Left kidney (tissue), 2 donors: ENCODE data around the gene CLDN4. TPM values are rescaled to one million over a fixed set of nuclear protein-coding genes. Genes with fewer than 3 reads are reported as not detected.
"Not testable (repeated sequence)": the region's sequence is repeated elsewhere in the genome, so short reads cannot be mapped to it uniquely, and the experiment has no call there.

Experiments
- DNase-seq: peaks from one replicate; pipeline ENCODE4 v3.0.0-alpha.2; 2013
- polyA plus RNA-seq: library from polyadenylated mRNA; unstranded; fragments of 120-200 nt; gene quantifications from one replicate; pipeline ENCODE4 v1.2.1, GENCODE V29; 2013; ENCODE audit not compliant: insufficient read length

CLDN4 gene
- polyA plus RNA-seq, 1 donor = 56.5 TPM

DNA sequence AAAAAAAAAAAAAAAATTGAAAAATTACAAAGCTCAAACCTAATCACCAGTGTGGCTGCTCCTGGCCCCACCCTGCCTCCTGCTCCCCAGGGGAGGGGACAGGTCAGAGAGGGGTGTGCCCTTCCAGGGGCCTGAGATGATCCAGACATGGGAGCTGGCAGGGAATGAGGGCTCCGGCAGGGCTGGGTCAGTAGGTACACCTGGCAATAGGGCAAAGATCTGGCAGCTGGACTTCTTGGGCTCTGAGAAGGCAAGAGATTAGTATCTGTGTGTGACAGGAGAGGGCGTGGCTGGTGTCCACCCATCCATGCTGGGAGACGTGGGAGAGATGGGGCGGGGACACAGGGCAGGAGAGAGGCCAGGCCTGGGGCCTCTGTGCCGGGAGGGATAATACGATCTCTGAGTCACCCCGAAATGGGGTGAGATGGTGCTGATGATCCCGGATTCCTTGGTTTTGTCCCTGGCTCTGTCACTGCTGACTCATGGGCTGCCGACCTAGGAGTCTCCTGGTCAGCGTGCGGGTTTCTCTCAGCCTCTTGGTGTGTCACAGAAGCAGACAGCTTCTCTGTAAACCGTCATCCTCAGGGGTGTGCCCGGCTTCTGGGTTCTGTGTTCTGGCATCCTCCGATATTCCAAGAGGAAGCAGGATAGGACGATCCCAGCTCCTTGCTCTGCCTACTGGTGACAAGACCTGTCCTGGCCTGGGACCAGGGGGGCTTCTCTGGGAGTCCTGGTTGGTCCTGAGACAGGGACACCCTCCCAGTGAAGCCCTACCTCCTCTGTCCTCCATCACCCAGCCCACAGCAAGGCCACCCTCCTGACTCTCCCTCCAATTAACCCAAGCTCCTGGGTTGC, 8.2 kb upstream of the CLDN4 start:
- no peak for DNase-seq

GRCh38 chr7:73823257-73823656, 7.5 kb upstream of the CLDN4 start:
- DNase-seq = no peak

GRCh38 chr7:73823873-73824592, 6.8 kb upstream of the CLDN4 start:
- DNase-seq = no peak

DNA sequence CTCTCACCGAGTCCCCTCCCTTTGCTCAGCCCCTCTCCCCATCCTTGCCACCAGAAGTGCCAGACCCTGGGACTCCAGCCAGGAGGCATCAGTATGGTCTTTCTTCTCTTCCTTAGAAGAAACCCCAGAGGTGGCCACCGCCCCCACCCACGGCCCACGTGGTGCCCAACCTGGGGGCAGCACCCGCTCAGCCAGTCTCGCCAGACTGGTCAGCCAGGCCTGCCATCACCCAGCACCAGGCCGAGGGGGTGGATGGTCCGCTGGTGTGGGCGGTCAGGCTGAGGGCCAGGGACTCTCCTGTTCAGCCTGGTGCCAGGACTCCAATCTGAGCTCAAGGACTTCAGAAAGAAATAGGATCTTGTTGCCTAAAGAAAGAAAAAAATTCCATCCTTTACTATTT, 5.8 kb upstream of the CLDN4 start:
- no peak for DNase-seq

DNA sequence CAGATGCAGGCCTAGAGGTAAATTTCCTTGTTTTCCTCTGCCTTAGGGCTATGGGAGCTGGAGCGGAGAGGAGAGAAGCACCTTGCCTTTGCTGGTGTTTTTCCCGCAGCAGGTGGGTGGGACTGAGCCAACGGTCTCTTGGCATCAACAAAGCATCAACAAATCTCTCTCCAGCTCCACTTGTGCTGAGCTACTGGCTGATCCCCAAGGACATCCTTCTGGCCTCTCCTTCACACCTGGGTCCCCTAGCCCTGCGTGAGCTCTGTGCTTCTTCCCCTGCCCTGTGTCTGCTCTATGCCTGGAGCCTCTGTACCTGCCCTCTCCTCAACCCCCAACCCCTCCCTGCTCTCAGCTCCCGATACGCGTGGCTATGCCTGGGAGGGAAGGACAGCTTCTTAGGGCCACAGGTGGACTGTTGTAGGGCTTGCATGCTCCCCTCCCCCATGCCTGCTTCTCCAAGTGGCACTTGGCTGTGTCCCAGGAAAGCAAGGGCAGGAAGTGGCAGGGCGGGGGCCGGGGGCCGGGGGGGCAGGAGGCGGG, 3.2 kb upstream of the CLDN4 start:
- no peak for DNase-seq

GRCh38 chr7:73828107-73828803, 2.5 kb upstream of the CLDN4 start:
- no peak for DNase-seq

DNA sequence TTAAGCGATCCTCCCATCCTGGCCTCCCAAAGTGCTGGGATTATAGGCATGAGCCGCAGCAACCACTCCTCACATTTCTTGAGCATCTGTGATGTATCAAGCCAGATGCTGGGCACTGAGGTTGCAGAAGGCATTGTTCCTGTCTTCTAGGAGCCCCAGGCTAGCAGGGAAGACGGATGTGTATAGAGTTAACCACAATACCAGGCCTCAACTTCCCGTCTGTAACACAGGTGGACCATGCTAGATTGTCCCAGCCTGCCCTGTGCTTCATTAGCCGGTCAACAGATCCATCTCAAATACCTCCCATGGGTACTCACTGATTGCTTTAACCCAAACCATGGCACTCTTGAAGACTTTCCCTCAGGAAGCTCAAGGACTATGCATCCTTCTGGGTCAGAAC, 1.8 kb upstream of the CLDN4 start:
- DNase-seq = no peak

DNA sequence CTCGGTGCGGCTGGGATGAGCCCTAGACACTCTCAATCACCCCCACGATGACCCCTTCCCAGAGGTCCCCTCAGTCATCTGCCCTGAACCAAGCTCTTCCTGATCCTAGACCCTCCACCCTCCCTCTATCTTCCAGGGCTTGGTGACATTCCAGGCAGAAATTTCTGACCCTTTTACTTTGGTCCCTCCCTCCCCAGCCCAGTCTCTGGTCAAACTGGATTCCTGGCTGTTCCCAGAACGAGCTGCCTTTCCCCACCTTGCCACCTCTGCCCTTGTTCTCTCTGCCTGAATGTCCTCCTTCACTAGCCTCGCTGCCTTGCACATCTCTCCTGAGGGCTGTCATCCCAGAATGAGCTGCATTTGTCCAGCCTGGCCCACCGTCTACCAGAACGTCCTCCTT, 1.3 kb upstream of the CLDN4 start:
- no peak for DNase-seq

DNA sequence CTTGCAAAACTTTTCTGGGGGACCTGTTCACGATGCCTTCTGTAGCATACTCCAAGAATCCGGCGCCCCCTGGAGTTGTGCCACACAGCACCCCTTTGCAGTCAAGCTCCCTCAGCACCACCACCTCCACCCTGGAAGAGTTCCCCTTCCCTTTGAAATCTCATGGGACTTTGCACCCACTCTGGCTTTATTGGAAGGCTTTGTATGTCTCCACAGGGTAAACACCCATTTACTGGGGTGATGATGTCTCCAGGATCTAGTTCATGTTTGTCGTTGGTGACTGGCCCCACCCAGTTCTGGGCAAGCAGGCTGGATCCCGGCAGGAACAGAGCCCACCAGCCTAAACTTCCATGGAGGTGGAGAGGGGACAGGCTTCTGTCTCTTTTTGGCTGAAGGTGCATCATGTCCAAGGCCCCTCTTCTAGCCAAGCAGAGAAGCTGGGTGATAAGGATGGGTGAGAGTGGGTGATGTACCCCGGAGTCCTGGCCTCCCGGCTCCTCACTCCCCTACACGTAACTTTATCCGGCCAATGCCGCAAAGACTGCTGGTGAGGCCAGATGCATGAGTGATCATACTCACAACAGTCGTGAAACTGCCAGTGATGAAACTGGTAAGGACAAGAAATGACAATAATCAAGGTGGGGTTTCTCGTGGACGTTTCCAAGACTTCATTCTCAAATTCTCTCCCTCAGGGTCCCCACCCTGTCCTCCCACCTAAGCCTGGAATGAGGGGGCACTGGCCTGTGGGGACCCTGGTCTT, 695 bp upstream of the CLDN4 start:
- DNase-seq = no peak

DNA sequence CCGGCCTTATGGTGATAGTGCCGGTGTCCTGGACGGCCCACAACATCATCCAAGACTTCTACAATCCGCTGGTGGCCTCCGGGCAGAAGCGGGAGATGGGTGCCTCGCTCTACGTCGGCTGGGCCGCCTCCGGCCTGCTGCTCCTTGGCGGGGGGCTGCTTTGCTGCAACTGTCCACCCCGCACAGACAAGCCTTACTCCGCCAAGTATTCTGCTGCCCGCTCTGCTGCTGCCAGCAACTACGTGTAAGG, 713 bp downstream of the CLDN4 start:
- no peak for DNase-seq

DNA sequence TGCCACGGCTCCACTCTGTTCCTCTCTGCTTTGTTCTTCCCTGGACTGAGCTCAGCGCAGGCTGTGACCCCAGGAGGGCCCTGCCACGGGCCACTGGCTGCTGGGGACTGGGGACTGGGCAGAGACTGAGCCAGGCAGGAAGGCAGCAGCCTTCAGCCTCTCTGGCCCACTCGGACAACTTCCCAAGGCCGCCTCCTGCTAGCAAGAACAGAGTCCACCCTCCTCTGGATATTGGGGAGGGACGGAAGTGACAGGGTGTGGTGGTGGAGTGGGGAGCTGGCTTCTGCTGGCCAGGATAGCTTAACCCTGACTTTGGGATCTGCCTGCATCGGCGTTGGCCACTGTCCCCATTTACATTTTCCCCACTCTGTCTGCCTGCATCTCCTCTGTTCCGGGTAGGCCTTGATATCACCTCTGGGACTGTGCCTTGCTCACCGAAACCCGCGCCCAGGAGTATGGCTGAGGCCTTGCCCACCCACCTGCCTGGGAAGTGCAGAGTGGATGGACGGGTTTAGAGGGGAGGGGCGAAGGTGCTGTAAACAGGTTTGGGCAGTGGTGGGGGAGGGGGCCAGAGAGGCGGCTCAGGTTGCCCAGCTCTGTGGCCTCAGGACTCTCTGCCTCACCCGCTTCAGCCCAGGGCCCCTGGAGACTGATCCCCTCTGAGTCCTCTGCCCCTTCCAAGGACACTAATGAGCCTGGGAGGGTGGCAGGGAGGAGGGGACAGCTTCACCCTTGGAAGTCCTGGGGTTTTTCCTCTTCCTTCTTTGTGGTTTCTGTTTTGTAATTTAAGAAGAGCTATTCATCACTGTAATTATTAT, 1.2 kb downstream of the CLDN4 start:
- peak; percentile 76 for DNase-seq

- DNase-seq = no peak
Observed at GRCh38 chr7:73832806-73833205, 2.0 kb downstream of the CLDN4 start.

GRCh38 chr7:73833251-73833919, 2.6 kb downstream of the CLDN4 start:
- DNase-seq = no peak

- DNase-seq = no peak
Observed at GRCh38 chr7:73834626-73835191, 3.9 kb downstream of the CLDN4 start.

GRCh38 chr7:73837167-73837566, 6.4 kb downstream of the CLDN4 start:
- not testable (repeated sequence) for DNase-seq

GRCh38 chr7:73838642-73839041, 7.8 kb downstream of the CLDN4 start:
- DNase-seq = no peak

DNA sequence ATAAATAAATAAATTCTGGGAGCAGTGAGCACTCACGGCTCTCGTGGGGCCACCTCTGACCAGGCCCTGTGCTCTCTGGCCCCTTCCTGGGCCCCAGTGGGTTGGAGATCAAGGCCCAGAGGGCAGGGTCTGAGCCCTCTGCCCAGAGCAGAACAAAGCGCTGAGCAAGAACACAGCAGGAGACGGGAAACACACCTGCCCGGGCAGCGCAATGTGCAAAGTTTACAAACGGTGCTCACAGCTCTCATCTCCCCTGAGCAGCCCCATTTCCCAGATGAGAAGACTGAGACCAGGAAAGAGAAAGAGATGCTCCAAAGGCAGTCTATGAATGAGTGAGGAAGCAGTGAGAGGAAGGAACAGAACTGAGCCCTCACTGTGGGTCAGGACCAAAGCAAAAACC, 8.5 kb downstream of the CLDN4 start:
- DNase-seq = no peak

DNA sequence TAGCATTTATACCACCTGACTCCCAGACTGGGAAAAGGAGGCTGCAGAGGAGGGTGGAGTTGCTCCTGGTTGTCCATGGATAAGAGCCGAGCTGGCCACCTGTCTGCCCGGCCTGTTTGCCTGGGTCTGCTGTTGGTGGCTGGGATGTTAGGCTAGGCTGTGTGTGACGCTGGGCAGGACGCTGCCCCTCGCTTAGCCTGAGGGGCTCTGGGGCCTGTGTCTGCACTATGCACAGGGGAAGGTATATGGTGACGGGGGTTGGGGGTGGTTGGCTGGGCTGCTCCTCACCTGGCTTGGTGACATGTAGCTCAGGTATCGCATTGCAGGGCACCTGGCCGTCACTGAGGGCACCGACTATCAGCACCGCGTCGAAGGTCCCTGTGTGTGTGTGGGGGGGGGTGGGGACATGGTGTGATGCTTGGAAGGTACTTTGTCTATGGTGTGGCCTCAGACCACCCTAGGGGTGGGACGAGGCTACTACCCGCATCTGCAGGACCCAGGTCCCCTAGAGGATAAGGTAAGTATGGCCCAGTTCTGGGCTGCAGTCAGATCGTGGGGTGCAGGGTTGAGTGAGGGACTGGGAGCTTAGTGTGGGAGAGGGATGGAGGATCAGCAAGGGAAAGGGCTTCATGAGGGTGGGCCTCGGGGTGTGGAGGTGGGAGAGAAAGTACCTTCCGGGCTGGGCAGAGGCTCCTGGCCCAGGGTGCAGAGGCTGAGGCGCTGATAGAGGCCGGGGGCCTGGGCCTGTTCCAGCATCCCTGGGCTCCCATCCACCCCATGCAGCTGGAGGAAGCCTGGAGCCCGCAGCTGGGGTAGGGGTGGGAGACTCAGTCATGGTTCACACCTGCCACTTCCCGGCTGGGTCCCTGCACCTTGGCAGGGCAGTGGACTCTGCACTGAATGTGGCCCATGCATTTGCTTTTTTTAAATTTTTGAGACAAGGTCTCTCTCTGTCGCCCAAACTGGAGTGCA, 9.2 kb downstream of the CLDN4 start:
- no peak for DNase-seq

GRCh38 chr7:73840715-73841379, 10.1 kb downstream of the CLDN4 start:
- DNase-seq = no peak
